Left ventricle myocardium inferior (tissue), 1 donor: ENCODE data around the gene RRAGD. TPM values are rescaled to one million over a fixed set of nuclear protein-coding genes. Genes with fewer than 3 reads are reported as not detected.

ENCODE experiments used
- DNase-seq: peaks from one replicate; pipeline ENCODE4 v3.0.0-alpha.2; 2020
- H3K27ac ChIP-seq: fragments of 200-600 bp; replicated peaks from 2 replicates; pipeline ENCODE4 v1.8.0; 2021
- H3K27me3 ChIP-seq: fragments of 200-600 bp; 2 replicates; pipeline ENCODE4 v1.8.0; 2021; ENCODE audit warnings: low read depth
- H3K36me3 ChIP-seq: fragments of 200-600 bp; 2 replicates; pipeline ENCODE4 v1.8.0; 2021
- H3K4me1 ChIP-seq: fragments of 200-600 bp; 2 replicates; pipeline ENCODE4 v1.8.0; 2021
- H3K4me3 ChIP-seq: fragments of 200-600 bp; 2 replicates; pipeline ENCODE4 v1.8.0; 2021; ENCODE audit warnings: mild to moderate bottlenecking, moderate library complexity
- H3K9me3 ChIP-seq: fragments of 200-600 bp; replicated peaks from 2 replicates; pipeline ENCODE4 v1.8.0; 2021
- CTCF ChIP-seq: fragments of 200-600 bp; IDR thresholded peaks from 2 replicates; pipeline ENCODE4 v1.8.0; 2021; ENCODE audit warnings: antibody characterized with exemption, mild to moderate bottlenecking, borderline replicate concordance
- intact Hi-C: fragments of 100-400 bp; cut with micrococcal nuclease; formaldehyde crosslinking; loops from one replicate; pipeline ENCODE4 v1.11.0; 2022
- total RNA-seq: library from RNA; stranded (reverse); fragmentation: NEBNext Ultra II Directional; extraction: Animal tissue kit (Norgen Biotek cat#: 25700); gene quantifications from one replicate; pipeline ENCODE4 v1.2.1, GENCODE V29; 2021
- donor health status: DM: no; HTN: yes; CAD: no; lungs with severe emphysema.

The RRAGD gene
- total RNA-seq, 1 donor from 2014 or later: 123 TPM

- no peak for TF ChIP-seq CTCF
- H3K4me3 ChIP-seq: no peak overlapping the region
- peaks cover 30% of the 10 kb centered on the region for H3K4me1 ChIP-seq
- no peak for DNase-seq
- H3K36me3 ChIP-seq: no peaks in the 10 kb centered on the region
- H3K27me3 ChIP-seq: no peaks in the 10 kb centered on the region
- no peak overlapping the region for H3K27ac ChIP-seq
- intact Hi-C loops: no loop called here
- H3K9me3 ChIP-seq: peaks cover 3% of the 10 kb centered on the region
Observed at GRCh38 chr6:89436226-89436625, 24.2 kb upstream of the RRAGD start.

DNA sequence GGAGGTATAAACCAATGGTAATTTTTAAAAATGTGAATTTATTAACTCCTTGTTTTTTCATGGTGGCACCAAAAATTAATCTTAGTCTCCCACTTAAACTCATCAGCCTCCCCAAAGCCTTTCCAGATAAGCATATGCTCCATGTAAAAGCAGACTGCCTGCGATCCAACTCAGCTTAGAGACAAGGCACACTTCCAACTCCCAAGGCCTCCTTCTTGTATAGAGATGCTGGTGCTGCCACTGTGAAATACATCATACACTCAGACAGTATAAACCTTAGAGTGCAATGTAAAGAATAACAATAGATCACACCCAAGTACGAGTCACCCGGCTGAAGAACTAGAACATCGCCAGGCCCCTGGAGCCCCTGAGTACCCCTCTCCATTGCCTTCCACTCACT is 22.9 kb upstream of the RRAGD start:
- H3K4me3 ChIP-seq: no peak overlapping the region
- no peaks in the 10 kb centered on the region for H3K36me3 ChIP-seq
- H3K27me3 ChIP-seq: no peaks in the 10 kb centered on the region
- TF ChIP-seq CTCF: no peak
- H3K4me1 ChIP-seq: peaks cover 30% of the 10 kb centered on the region
- no peak for DNase-seq
- intact Hi-C loops: loop anchor here (5.0 kb wide), 1 partner anchor 177 kb away; no protein-coding TSS in a partner anchor
- no peak overlapping the region for H3K27ac ChIP-seq
- no peaks in the 10 kb centered on the region for H3K9me3 ChIP-seq

DNA sequence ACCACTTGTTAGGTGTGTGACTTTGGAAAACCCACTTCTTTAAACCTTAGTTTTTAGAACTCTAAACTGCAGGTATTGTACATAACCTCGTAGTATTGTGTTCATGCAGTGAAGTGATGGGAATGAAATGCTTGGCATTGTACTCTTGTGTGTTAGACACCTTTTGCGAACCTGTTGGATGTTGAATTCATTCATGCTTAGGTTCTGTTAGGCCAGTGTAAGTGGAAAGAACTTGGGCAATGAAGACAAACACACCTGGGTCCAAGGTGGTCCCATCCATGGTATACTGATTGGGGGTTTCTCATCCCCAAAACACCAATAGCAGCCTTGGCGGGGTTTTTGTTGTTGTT is 22.1 kb upstream of the RRAGD start:
- no peaks in the 10 kb centered on the region for H3K36me3 ChIP-seq
- no peaks in the 10 kb centered on the region for H3K27me3 ChIP-seq
- TF ChIP-seq CTCF: no peak
- DNase-seq: no peak
- H3K4me3 ChIP-seq: peak overlapping the region; percentile 93
- peaks cover 30% of the 10 kb centered on the region for H3K4me1 ChIP-seq
- no peaks in the 10 kb centered on the region for H3K9me3 ChIP-seq
- H3K27ac ChIP-seq: no peak overlapping the region
- intact Hi-C loops: loop anchor here (5.0 kb wide), 1 partner anchor 178 kb away; no protein-coding TSS in a partner anchor

GRCh38 chr6:89433252-89434149 is 21.4 kb upstream of the RRAGD start:
- Histone ChIP-seq H3K27me3 (no peaks in the 10 kb centered on the region), H3K4me3 (peak overlapping the region; percentile 93), H3K9me3 (no peaks in the 10 kb centered on the region), H3K36me3 (no peaks in the 10 kb centered on the region), H3K4me1 (peaks cover 30% of the 10 kb centered on the region), H3K27ac (peak overlapping the region; percentile 42)
- intact Hi-C loops: loop anchor here (5.0 kb wide), 1 partner anchor 179 kb away; no protein-coding TSS in a partner anchor
- peak; percentile 22 for DNase-seq
- TF ChIP-seq CTCF: no peak

DNA sequence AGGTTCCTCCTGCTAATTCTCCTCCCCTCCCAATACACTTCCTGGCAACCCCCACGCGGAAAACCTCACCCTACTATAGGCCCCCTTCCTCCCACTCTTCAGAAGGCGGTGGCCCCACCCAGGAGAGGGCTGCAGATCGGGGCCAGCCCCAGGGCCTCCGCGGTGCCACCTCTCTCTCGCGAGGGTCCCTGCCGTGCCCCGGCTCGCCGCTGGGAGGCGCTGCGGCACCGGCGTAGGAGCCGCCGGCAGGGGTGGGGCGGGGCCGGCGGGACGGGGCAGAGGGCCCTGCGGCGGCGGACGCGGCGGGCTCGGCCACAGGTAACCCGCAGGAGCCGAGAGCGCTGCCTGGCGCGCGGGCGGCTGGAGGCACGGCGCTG is 20.8 kb upstream of the RRAGD start, which contains the start of gene ANKRD6:
Gene ANKRD6 (plus strand): TSS at position 278 of the 377 bp plus-strand sequence. CDS start 133,825 bp downstream, outside the sequence.
- DNase-seq: peak; percentile 79
- peak; percentile 91 for TF ChIP-seq CTCF
- peak within 1 kb of the TSS; percentile 42 for H3K27ac ChIP-seq
- H3K36me3 ChIP-seq: no peaks in the 10 kb centered on the region
- no peaks in the 10 kb centered on the region for H3K27me3 ChIP-seq
- intact Hi-C loops: loop anchor here (5.0 kb wide), 1 partner anchor 179 kb away; no protein-coding TSS in a partner anchor
- H3K4me1 ChIP-seq: peaks cover 30% of the 10 kb centered on the region
- peak within 1 kb of the TSS; percentile 93 for H3K4me3 ChIP-seq
- H3K9me3 ChIP-seq: no peaks in the 10 kb centered on the region
